HG03520 (cell line): Measurements from ENCODE around the gene SLC5A2.
"Not testable (repeated sequence)": the region's sequence is repeated elsewhere in the genome, so short reads cannot be mapped to it uniquely, and the experiment has no call there.

Experiments
- ATAC-seq: cut with Tn5 transposase; IDR thresholded peaks from one replicate; pipeline ENCODE4 v1.9.1; 2021; ENCODE audit warnings: mild to moderate bottlenecking, moderate library complexity; ENCODE audit not compliant: unreplicated experiment

Gene SLC5A2

GRCh38 chr16:31474773-31475738 is 7.9 kb upstream of the SLC5A2 start:
- no peak for ATAC-seq

GRCh38 chr16:31475946-31476302 is 7.0 kb upstream of the SLC5A2 start:
- no peak for ATAC-seq

- peak; percentile 43 for ATAC-seq
Measured at GRCh38 chr16:31476303-31477219, 6.4 kb upstream of the SLC5A2 start.

- no peak for ATAC-seq
Measured at GRCh38 chr16:31477220-31478216, 5.4 kb upstream of the SLC5A2 start.

- ATAC-seq, result no peak
Measured at GRCh38 chr16:31478956-31479355, 4.0 kb upstream of the SLC5A2 start.

GRCh38 chr16:31479751-31480150 is 3.2 kb upstream of the SLC5A2 start:
- no peak for ATAC-seq

GRCh38 chr16:31480851-31481536 is 1.9 kb upstream of the SLC5A2 start:
- no peak for ATAC-seq

GRCh38 chr16:31484048-31484447 is 1.1 kb downstream of the SLC5A2 start:
- ATAC-seq, result not testable (repeated sequence)

- no peak for ATAC-seq
Measured at GRCh38 chr16:31484491-31485171, 1.7 kb downstream of the SLC5A2 start.

GRCh38 chr16:31485571-31485970 is 2.6 kb downstream of the SLC5A2 start:
- ATAC-seq, result no peak

GRCh38 chr16:31486045-31486444 is 3.1 kb downstream of the SLC5A2 start:
- ATAC-seq, result no peak

GRCh38 chr16:31487071-31487719 is 4.3 kb downstream of the SLC5A2 start:
- no peak for ATAC-seq

- ATAC-seq, result peak; percentile 86
Measured at GRCh38 chr16:31487720-31488467, 5.0 kb downstream of the SLC5A2 start.

GRCh38 chr16:31488468-31489297 is 5.8 kb downstream of the SLC5A2 start:
- no peak for ATAC-seq

- ATAC-seq, result no peak
Measured at GRCh38 chr16:31489298-31489564, 6.3 kb downstream of the SLC5A2 start.

- ATAC-seq, result no peak
Measured at GRCh38 chr16:31489616-31490584, 7.0 kb downstream of the SLC5A2 start.
